Choroid plexus epithelial cell (primary cell): Measurements from ENCODE around the gene IAH1.

Experiments
- DNase-seq: peaks from one replicate; pipeline ENCODE4 v3.0.0-alpha.2; 2010; ENCODE audit warnings: low read depth
- H3K4me3 ChIP-seq: 2 replicates; pipeline ENCODE4 v1.5.1; 2011; ENCODE audit warnings: low read depth, mild to moderate bottlenecking, control low read depth, low read length, moderate library complexity
- TF ChIP-seq, protein P1 (sequence below): conservative IDR thresholded peaks from 2 replicates; pipeline ENCODE4 v1.5.1; 2011; ENCODE audit warnings: low read depth, mild to moderate bottlenecking, control low read depth, inconsistent platforms, low read length, moderate library complexity

IAH1 gene

DNA sequence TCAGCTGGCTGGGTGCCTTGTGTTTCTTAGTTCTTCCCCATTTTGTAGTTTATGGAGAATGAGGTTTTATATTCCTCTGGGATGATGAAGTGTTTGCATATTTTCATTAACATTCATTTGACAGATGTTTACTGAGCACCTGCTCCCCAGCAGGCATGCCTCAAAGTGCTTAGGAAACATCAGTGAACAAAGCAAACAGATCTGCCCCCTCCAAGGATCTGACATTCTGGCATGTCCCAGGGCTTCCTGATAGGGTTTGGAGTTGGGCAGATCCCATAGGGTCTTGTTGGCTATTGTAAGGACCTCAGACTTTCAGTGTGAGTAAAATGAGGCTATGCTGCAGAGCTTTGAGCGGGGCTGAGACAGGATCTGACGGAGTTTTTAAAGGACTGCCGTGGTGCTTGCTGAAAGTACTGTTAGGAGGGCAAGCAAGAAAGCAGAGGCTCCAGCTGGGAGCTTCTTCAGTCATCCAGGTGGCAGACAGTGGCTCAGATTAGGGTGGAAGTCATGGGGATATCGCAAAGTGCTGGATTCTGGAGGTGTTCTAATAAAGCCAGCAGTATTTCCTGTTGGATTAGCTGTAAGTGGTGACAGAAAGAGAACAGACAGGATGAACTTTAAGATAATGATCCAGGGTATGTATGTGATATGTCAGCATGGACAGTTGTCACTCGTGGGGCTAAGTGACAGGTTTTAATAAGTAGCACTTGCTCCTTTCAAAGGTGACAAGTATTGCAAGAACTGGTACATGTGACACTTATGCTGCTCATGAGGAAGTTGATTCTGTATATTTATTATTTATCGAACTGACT, 11.3 kb upstream of the IAH1 start:
- H3K4me3 ChIP-seq = no peak overlapping the region
- DNase-seq = no peak

DNA sequence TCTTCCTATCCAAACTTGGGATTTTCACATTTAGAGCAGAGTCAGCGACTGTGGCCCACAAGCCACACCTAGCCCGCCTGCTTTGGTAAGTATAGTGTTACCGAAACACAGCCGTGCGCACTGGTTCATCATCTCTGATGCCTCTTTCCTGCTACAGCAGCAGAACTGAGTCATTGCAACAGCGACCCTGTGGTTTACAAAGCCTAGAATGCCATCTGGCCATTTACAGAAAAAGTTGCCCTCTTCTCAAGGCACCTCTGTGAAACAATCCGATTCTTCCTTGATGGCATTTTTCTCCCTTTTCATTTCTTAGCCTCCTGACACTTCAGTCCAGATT, 10.7 kb upstream of the IAH1 start:
- no peak overlapping the region for H3K4me3 ChIP-seq
- no peak for DNase-seq
- TF ChIP-seq, protein P1, sequence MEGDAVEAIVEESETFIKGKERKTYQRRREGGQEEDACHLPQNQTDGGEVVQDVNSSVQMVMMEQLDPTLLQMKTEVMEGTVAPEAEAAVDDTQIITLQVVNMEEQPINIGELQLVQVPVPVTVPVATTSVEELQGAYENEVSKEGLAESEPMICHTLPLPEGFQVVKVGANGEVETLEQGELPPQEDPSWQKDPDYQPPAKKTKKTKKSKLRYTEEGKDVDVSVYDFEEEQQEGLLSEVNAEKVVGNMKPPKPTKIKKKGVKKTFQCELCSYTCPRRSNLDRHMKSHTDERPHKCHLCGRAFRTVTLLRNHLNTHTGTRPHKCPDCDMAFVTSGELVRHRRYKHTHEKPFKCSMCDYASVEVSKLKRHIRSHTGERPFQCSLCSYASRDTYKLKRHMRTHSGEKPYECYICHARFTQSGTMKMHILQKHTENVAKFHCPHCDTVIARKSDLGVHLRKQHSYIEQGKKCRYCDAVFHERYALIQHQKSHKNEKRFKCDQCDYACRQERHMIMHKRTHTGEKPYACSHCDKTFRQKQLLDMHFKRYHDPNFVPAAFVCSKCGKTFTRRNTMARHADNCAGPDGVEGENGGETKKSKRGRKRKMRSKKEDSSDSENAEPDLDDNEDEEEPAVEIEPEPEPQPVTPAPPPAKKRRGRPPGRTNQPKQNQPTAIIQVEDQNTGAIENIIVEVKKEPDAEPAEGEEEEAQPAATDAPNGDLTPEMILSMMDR = no peak

More for the DNA sequence above, 11.3 kb upstream of the IAH1 start:
- TF ChIP-seq, protein P1 = no peak

DNA sequence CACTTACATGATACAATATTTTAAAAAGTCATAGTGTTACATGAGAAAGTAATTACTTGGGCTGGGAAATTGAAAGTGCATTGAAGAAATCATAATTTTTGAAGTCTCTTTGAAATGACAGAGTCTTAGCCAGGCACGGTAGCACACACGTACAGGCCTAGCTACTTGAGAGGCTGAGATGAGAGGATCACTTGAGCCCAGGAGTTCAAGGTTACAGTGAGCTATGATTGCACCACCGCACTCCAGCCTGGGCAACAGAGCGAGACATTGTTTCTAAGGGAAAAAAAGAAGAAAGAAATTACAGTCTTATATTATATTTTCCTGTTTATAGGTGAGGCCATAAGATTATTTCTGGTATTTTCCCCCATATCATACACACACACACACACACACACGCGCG, 9.2 kb upstream of the IAH1 start:
- TF ChIP-seq, protein P1 = no peak
- no peak overlapping the region for H3K4me3 ChIP-seq
- no peak for DNase-seq

DNA sequence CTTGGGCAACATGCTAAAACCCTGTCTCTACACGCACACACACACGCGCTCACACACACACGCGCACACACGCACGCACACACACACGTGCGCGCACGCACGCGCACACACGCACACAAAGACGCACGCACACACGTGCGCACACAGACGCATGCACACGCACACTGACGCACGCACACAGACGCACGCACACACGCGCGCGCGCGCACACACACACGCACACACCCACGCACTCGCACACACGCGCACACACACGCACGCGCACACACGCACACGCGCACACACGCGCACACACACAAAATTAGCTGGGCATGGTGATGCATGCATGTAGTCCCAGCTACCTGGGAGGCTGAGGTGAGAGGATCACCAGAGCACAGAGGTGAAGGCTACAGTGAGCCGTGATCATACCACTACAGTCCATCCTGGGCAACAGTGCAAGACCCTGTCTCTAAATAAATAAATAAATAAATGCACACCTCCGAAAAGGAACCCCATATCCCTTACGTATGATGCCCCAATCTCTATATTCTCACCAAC, 8.1 kb upstream of the IAH1 start:
- no peak for DNase-seq
- H3K4me3 ChIP-seq = no peak overlapping the region
- TF ChIP-seq, protein P1 = no peak

DNA sequence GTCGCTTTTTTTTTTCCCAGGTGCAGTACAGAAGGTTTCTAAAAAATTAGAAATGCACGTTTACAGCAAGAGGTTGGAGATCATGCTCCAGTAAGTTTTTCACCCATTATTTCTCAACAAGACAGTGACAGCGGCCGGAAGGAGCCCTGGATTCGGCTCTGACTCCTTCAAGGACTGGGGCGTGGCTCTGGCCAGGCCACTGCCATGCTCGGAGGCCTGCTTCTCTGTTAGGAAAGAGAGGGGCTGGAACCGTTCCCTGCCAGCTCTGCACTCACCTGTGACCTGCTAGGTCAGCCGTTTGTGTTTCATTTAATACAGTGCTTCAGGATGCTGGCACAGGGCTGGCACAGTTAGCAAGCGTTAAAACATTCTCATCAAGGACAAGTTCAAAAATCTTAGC, 6.7 kb upstream of the IAH1 start:
- DNase-seq = no peak
- TF ChIP-seq, protein P1 = no peak
- no peak overlapping the region for H3K4me3 ChIP-seq

DNA sequence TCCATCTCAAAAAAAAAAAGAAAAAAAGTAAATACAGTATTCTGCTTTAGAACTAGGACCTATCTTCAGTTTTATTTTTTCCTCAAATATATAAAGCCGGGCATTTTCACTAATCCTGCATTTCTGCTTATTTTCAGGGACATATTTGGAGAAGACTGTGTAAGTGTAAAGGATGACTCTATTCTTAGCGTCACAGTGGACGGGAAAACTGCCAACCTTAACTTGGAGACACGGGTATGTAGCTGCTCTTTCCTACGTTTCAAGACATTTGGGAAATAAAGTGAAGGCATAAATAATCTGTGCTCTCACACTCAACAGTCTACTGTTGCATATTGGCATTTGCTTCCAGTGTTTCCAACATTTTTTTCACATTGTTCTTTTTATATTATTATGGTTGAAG, 3.1 kb upstream of the IAH1 start:
- TF ChIP-seq, protein P1 = no peak
- H3K4me3 ChIP-seq = no peak overlapping the region
- DNase-seq = no peak

DNA sequence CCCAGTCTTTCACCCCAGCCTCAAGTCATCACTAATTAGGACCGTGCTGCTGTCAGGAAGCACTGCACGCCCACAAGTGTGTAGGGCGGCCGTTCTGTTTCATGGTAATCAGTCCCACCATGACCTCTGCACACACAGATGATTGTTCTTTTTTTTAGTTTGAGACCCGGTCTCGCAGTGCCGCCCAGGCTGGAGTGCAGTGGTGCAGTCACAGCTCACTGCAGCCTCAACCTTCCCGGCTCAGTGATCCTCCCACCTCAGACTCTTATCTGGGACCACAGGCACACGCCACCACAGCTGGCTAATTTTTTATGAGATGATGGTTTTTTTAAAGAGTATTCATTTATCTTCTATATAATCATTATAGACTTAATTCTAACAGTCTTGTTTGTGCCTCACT, 1.8 kb upstream of the IAH1 start:
- DNase-seq = no peak
- H3K4me3 ChIP-seq = no peak overlapping the region
- TF ChIP-seq, protein P1 = no peak
